Body of pancreas (tissue), 4 donors: Measurements from ENCODE around the gene PHC2.

Experiments used
- CTCF ChIP-seq, 7 experiments: fragments of 450-650 bp in 4 of 7; fragments of 200-600 bp in 3 of 7; sonication (generic) in 3 of 7; IDR thresholded peaks; one replicate each; pipeline ENCODE4 v1.5.1; 2016 to 2019; ENCODE audit warnings: antibody characterized with exemption in 7 of 7
- POLR2A ChIP-seq, 3 donors: fragments of 450-650 bp; IDR thresholded peaks; one replicate each; pipeline ENCODE4 v1.6.1; 2016; ENCODE audit warnings: antibody characterized with exemption in 3 of 3, mild to moderate bottlenecking in 2 of 3

- no peak for TF ChIP-seq CTCF (IDR thresholded peaks at IDR 0.05)
- no peak for TF ChIP-seq POLR2A (IDR thresholded peaks at IDR 0.05)
These were observed 136.6 kb downstream of the PHC2 start for GRCh38 chr1:33294071-33295010.
